ENCODE measurements around the gene RNF144A. TPM values are rescaled to one million over a fixed set of nuclear protein-coding genes. Genes with fewer than 3 reads are reported as not detected.

RNF144A gene
- total and polyA plus RNA-seq, 2 experiments from 2014 or later = 5.4 to 10.1 TPM

DNA sequence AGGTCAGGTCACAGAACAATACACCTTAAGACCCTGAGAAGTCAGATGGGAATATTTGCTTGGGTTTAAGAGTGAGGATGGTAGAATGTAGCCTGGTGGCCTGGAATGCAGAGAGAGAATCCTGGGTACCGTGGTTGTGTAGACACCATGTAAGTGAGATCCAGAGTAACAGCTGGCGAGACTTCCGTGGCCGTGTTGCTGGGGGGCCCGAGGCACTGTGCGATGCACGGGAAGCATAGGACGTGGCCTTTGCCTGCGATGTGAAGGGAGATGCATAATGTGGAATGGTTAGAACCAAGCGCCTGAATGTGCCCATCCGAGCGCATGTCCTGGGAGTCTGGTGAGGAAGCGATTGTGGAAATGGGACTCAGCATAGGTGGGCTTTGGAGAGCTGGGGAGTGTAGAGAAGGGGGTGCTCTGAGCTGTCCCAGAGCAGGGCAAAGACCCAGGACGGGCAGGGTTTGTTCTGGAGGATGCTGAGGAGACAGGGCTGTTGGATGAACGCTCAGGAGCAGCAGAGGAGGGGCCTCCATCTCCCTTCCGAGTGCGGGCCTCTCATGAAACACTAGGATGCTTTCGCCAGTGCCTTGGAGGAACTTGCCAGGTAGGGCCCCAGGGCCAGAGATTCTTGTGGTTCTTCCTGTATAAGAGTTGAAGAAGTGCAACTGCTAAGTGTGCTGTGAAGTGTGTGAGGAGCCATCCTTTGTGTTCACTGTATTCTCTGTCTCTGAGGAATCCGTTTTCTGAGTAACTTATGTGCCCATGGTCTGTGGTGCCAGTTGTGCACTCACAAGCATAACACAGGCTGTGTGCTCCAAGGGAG lies 7.1 kb downstream of the RNF144A start:
- TF ChIP-seq EZH2phosphoT487 (IDR thresholded peaks at IDR 0.05; ENCODE audit: low read depth, severe bottlenecking, unreplicated experiment) = no peak
- no peak for TF ChIP-seq EZH2 (IDR thresholded peaks at IDR 0.05; ENCODE audit: borderline replicate concordance)
- no peak for TF ChIP-seq CTCF (IDR thresholded peaks at IDR 0.05; ENCODE audit: poor library complexity)
- no peaks in the 10 kb centered on the region for H3K36me3 ChIP-seq (replicated peaks; ENCODE audit: insufficient read depth, low read depth)
- no peak for DNase-seq (ENCODE audit: low spot score)
- H3K4me3 ChIP-seq = no peak overlapping the region
- peaks cover 49% of the 10 kb centered on the region for H3K79me2 ChIP-seq
- no peaks in the 10 kb centered on the region for H3K9me3 ChIP-seq (ENCODE audit: low read depth)
- WGBS (ENCODE audit: low lambda C conversion rate, missing lambda C conversion rate) = 96% methylated on average over 19 of the region's 19 CpGs
- H2AFZ ChIP-seq = no peak overlapping the region
- H3K4me1 ChIP-seq (ENCODE audit: insufficient read depth) = peaks cover 15% of the 10 kb centered on the region
- H4K20me1 ChIP-seq (ENCODE audit: insufficient read depth, poor library complexity, severe bottlenecking) = no peaks in the 10 kb centered on the region
- no peaks in the 10 kb centered on the region for H3K9me2 ChIP-seq (replicated peaks; ENCODE audit: insufficient read depth)
- H3K4me2 ChIP-seq = no peak overlapping the region
- no peaks in the 10 kb centered on the region for H3K27me3 ChIP-seq
- H3K27ac ChIP-seq = no peak overlapping the region

DNA sequence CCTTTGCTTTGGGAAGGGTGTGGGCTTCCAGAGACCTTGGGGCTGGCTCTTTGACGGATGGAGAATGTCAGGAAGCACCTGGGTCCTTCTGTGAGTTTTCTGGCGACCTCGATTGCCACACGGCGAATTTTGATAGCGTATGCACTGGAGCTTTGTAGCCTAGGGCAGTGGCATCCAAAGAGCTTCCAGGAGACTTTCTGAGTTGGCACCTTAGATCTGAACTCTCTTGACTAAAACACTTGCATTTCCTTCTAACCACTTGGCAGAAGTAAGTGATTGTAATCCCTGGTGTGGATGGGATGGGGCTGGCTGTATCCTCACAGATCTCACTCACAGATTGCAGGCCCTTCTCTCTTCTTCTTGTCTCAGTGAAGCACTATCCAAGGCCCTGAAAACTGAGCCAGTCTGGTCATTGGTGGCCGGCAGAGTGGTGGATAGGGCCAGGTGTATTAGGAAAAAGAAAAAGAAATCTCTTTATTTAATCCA lies 7.8 kb downstream of the RNF144A start:
- Histone ChIP-seq H3K4me2 (no peak overlapping the region), H3K9me3 (ENCODE audit: low read depth) (no peaks in the 10 kb centered on the region), H3K36me3 (replicated peaks; ENCODE audit: insufficient read depth, low read depth) (no peaks in the 10 kb centered on the region), H2AFZ (no peak overlapping the region), H3K27ac (no peak overlapping the region), H3K4me3 (no peak overlapping the region), H3K9me2 (replicated peaks; ENCODE audit: insufficient read depth) (no peaks in the 10 kb centered on the region), H3K4me1 (ENCODE audit: insufficient read depth) (peaks cover 15% of the 10 kb centered on the region), H3K79me2 (peaks cover 45% of the 10 kb centered on the region), H4K20me1 (ENCODE audit: insufficient read depth, poor library complexity, severe bottlenecking) (no peaks in the 10 kb centered on the region), H3K27me3 (no peaks in the 10 kb centered on the region)
- DNase-seq (ENCODE audit: low spot score) = no peak
- TF ChIP-seq CTCF (IDR thresholded peaks at IDR 0.05; ENCODE audit: poor library complexity) = no peak
- no peak for TF ChIP-seq EZH2 (IDR thresholded peaks at IDR 0.05; ENCODE audit: borderline replicate concordance)
- TF ChIP-seq EZH2phosphoT487 (IDR thresholded peaks at IDR 0.05; ENCODE audit: low read depth, severe bottlenecking, unreplicated experiment) = no peak
- 91% methylated on average over 7 of the region's 7 CpGs for WGBS (ENCODE audit: low lambda C conversion rate, missing lambda C conversion rate)

- H3K9me2 ChIP-seq (replicated peaks; ENCODE audit: insufficient read depth) = no peaks in the 10 kb centered on the region
- no peak for DNase-seq (ENCODE audit: low spot score)
- no peaks in the 10 kb centered on the region for H3K27me3 ChIP-seq
- peaks cover 44% of the 10 kb centered on the region for H3K79me2 ChIP-seq
- peaks cover 10% of the 10 kb centered on the region for H3K4me1 ChIP-seq (ENCODE audit: insufficient read depth)
- 93% methylated on average over 14 of the region's 14 CpGs for WGBS (ENCODE audit: low lambda C conversion rate, missing lambda C conversion rate)
- no peak overlapping the region for H3K27ac ChIP-seq
- H3K4me3 ChIP-seq = no peak overlapping the region
- no peaks in the 10 kb centered on the region for H4K20me1 ChIP-seq (ENCODE audit: insufficient read depth, poor library complexity, severe bottlenecking)
- H3K9me3 ChIP-seq (ENCODE audit: low read depth) = no peaks in the 10 kb centered on the region
- H2AFZ ChIP-seq = no peak overlapping the region
- no peaks in the 10 kb centered on the region for H3K36me3 ChIP-seq (replicated peaks; ENCODE audit: insufficient read depth, low read depth)
- H3K4me2 ChIP-seq = no peak overlapping the region
- TF ChIP-seq EZH2phosphoT487 (IDR thresholded peaks at IDR 0.05; ENCODE audit: low read depth, severe bottlenecking, unreplicated experiment) = no peak
- TF ChIP-seq CTCF (IDR thresholded peaks at IDR 0.05; ENCODE audit: poor library complexity) = no peak
- no peak for TF ChIP-seq EZH2 (IDR thresholded peaks at IDR 0.05; ENCODE audit: borderline replicate concordance)
Observed at GRCh38 chr2:6926071-6926732, 9.0 kb downstream of the RNF144A start.
